Inflammatory macrophage treated with lipopolysaccharide for 4 hours (primary cell): Measurements from ENCODE around the gene GRIA1.

Source experiments
- DNase-seq: peaks from one replicate; pipeline ENCODE4 v3.0.0-alpha.2; 2020

Gene GRIA1

DNA sequence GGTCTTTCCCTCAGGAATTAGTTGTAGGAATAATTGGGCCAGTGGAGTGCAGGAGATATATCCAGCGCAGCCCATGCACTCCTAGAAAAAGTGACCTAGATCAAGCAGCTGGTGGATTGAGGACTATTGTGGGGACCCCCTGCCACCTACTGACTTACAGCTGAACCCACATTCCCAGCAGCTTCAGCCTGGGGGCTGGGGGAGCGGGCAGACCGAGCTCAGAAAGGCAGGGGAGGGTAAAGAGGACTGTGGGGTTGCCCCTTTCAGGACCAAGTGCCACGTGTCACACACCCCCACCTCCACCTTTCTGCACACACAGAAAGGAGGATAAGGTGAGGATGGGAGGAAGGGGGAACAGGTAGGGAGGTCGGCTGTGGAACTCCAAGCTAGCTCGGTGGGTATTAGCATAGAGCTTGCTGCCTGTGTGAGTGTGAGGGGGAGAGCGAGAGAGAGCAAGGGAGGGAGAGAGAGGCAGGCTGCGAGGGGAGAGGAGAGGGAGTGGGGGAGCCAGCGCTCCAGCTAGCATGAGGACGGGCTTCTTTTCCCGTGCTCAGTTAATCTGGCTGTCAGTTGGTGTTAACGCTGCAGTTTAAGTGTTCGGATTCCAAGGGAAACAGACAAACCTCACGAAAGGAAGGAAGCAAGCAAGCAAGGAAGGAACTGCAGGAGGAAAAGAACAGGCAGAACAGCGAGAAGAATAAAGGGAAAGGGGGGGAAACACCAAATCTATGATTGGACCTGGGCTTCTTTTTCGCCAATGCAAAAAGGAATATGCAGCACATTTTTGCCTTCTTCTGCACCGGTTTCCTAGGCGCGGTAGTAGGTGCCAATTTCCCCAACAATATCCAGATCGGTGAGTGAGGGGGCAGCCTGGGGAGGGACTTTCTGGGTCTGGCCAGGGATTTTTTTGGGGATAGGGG, at the start of gene GRIA1:
TSS of gene GRIA1 (plus strand) at position 553 of the 920 bp plus-strand sequence.
- no peak for DNase-seq

DNA sequence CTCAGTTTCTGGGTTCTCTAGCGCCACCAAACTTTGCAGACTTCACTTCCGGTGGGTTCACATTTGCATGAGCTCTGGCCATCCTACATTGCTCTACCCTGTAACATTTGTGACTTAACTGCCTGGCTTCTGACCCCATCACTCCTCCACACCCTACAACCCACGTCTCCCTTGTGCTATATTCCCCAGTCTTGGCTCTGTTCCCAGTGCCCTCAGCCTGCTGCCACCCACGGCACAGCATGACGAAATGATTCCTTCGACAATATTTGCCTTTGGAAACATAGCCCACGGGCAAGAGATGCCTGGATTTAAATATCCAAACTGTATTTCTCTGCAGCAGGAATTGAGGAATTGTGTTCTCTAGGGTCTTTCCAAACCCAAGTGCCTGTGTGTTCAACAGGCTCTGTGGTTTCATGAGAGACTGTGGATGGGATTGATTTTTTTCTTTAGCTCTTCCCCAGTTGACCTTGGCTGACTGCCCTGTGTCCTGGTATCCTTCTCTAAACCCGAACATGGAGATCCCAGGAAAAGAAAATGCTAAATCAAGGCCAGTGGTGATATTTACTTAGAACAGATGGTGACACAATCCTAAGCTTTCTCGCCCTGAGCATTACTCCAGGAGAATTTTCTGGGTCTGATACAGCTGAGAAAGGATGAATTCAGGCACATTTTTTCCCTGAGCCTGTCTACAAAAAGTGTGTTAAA, 44.4 kb upstream of the GRIA1 start:
- DNase-seq: no peak

DNA sequence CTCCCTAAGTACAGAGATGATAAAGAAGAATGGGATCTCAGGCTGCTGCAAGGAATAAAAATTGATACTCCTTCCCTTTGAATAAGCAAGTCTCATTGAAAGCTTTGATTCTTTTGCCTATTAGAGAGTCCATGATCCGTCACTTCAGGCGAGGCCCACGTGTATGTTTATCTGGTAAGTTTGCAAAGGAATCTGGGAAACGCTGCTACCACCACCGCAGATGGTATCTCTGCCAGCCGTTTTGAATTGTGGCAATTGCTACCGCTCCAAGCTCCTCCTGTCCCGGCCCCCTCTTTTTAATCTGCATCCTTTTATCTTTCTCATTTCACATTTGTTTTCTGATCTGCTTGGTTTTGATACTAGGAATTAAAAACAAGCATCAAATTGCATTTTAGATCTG, 42.9 kb upstream of the GRIA1 start:
- DNase-seq: no peak

DNA sequence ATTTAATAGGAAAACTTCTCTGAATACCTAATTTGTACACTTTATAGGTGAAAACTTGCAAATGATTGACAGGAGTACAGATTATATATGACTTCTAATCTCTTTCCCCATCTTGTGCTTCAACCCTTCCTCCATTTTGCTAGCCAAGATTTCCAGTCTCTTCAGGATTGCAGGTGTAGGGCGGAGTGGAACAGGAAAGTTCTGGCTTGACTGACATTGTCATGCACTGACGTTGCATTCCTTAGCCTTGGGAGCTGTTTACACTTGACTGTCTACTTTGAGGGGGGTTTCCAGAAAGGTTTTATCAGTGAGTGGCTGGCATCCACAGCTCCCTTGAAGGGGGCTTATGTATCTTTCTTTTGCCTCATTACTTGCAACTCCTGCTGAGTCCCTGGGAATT, 34.1 kb upstream of the GRIA1 start:
- no peak for DNase-seq

DNA sequence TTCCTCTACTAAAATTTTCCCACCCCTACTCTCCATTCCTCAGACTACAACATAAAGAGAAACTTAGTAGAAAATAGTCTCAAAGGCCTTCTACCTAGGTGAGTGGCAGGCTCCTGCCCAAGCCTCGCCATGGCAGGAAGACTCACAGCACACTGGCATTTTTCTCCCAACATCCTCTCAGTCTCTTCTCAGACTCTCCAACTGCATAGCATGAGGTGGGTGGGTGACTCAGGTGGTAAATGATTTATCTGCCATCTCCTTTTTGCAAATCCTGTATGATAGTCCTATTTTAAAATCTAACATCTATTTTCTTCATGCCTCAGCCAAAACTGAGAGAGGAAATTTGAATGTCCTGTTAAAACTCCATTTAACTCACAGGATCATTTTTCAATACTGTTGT, 33.5 kb upstream of the GRIA1 start:
- DNase-seq: no peak

DNA sequence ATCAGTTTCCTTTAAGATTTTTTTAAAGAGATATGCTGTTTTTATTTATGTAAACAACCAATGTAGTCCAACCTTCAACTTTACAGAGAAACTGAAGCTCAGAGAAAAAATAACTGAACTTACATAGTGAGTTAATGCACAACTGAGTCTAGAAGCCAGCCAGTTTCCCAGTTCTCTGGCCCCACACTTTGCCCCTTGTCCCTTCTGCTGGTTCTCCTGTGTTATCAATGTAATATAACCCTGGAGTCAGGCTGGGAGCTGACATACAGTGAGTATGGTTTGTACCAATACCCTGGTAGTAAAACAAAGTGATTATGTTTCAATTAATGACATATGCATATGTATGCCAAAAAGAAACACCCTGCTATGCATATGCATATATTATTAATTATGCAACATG, 32.2 kb upstream of the GRIA1 start:
- no peak for DNase-seq

DNA sequence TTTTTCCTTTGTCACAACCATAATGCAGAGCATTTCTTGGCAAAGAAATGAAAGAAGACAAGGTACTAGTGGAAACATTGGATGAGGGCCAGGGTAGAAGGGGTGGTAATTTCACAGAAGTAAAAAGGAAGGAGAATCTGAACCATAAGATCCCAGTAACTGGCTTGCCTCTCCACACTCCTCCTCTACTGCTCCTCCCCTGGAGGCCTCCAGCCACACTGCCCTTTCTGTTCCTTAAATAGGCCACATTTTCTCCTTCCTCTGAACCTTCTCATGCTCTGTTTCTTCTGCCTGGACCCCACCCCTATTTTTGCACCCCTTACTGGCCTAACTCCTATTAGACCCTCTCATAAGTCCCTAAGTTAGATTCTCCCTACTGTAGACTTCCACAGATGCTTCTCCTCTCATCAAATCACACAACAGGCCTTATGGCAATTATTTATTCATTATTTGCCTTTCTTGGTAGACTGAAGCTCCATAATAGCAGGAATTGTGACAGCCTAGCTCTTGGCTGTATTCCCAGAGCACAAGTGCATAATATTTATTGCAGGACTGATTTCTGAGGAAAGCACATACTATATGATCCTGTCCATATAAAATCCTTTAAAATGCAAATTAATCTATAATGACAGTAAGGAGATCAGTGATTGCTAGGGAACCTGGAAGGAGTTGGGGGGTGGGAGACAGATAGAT, 31.3 kb upstream of the GRIA1 start:
- DNase-seq: no peak

DNA sequence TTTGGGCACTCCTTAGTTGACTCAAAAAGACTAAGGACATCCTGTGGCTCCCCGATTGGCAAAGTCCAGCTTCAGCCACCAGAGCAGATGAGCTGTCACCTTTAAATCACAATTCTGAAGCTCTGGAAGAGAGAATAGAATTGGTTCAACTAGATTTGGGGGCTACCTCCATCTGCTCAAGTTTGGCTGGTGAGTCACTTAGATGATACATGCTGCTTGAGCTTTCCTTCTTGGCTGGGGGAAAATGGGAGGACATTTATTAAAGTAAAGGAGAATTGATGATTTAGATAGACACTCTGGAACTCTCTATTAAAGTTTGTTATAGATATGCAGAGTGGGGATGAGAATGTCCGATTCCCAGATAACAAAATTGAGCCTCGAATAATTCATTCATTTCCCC, 30.0 kb upstream of the GRIA1 start:
- DNase-seq: no peak

DNA sequence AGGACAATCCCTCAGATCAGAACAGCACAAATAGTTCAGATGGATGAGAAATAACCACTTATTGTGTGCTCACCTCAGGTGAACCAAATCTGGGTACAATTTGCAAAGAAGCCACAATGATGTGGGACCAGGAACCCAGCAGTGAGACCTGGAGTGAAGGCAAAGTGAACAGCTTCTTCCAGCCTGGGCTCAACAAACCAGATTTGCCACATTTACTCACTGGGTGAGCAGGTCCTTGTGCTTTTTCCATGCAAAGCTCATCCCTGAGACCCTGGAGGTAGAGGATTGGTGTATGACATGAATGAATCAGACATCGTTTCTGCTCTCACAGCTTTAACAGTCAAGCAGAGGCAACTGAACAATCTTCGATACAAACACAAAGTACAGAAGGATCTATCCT, 29.1 kb upstream of the GRIA1 start:
- no peak for DNase-seq

DNA sequence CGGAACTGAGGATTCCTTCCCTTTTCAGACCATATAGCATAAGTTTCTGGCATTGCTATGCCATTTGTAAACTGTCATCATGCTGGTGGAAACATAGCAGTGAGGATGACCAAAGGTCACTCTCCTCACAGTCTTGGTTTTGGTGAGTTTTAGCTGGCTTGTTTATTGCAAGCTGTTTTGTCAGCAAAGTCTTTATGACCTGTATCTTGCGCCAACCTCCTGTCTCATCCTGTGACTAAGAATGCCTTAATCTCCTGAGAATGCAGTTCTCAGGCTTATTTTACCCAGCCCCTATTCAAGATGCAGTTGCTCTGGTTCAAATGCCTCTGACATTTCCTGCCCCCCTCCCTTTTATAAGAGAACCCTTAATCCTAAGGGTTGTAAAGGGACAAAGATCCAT, 26.7 kb upstream of the GRIA1 start:
- DNase-seq: no peak

DNA sequence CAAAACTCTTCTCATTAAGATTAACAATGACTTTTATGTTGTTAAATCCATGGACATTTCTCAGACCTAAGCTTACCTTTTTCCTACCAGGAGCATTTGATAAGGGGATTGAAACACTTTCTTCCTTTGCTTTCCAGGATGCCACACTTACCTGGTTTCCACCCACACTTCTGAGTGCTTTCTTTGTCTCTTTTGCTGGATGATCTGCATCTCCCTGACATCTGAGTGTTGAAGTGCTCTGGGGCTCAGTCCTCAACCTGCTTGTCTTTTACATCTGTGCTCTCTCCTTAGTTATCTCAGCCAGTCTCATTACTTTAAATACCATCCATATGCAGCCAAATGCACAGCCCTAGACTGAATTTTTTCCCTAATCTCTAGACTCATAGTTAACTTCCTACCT, 22.9 kb upstream of the GRIA1 start:
- DNase-seq: no peak

DNA sequence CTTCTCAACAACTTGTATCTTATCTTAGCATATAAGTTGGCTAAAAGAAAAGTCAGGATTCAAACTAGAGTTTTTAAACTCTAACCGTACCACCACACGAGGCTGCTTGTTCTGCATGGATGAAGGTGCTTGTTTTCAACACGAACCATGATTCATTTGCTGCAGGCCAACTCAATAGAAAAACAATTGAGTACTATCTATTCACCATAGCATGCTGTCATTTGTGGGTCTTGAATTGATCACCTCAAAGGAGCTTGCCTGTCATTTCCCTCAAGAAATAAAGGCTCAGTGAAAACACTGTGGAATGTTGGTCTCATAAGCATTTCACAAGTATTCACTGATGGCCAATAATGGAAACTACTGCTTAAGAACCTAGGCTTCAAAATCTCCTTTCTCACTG, 21.0 kb upstream of the GRIA1 start:
- DNase-seq: no peak

DNA sequence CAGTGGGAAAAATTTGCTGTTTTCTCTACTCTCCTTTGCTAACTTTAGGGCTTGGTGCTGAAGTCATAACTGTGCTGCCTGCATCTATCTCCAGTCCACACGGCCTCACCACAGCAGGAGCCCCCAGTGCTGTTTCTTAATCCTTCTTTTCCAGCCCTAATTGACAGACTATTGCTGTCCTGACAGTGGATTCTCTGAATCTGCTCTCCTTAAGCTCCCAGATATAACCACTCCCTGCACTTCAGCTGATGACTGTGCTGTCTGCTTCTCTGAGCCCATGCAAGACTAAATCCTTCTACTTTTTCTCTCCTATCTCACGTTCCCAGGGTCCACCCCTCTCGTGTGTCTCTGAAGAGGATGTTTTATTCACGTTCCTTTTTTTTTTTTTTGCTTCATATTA, 19.7 kb upstream of the GRIA1 start:
- DNase-seq: no peak

DNA sequence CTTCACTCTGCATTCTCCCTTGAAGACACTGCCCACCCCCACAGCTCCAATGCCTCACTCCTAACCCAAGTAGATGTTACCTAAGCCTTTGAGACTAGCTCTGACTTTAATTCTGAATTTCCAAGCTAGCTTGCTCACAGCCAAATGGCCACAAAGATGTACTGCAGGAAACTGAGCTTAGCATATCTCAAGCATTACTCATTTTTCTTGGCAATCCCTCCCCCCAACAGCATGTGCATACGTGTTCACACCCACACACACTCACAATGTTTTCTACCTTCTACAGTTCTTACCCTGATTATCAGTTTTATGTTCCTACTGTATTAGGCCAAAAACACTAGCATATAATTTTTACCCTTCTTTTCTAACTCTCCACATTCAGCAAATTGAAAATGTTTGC, 13.7 kb upstream of the GRIA1 start:
- DNase-seq: no peak

DNA sequence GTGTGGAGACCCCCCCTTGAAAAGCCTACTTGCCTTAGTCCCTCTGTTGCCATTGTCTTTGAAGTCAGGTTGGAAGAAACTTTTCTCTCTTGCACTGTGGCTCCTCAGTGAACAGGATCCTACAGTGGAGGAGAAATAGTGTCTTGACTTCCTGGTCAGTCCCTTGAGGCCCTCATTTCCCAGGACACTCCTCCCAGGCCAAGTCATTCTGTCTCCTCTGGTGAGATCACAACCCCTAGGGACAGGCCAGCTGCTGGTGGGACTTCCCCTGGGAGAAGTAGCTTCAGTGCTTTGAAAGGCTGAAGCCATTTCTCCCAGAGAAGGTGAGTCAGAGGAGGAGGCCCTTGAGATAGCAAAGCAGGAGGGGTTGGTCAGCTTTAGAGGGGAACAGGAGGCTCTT, 10.1 kb upstream of the GRIA1 start:
- no peak for DNase-seq

DNA sequence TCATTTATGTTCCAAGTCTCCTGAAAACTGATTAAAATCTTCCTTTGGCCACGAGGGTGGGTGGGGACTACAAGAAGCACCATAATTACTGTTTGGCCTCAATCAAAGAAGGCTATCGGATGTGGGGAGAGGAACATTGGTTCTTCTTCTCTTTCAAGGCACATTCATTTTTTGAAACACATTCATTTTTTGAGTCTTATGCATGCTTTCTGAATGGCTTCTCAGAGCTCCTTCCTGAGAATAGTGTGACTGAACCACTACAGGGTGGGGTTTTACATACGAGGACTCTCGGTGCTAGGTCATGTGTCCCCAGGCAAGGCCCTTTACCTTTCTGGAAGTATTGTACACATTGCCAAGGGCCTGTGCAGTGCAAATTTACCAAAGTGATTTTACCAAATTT, 7.0 kb upstream of the GRIA1 start:
- DNase-seq: no peak

DNA sequence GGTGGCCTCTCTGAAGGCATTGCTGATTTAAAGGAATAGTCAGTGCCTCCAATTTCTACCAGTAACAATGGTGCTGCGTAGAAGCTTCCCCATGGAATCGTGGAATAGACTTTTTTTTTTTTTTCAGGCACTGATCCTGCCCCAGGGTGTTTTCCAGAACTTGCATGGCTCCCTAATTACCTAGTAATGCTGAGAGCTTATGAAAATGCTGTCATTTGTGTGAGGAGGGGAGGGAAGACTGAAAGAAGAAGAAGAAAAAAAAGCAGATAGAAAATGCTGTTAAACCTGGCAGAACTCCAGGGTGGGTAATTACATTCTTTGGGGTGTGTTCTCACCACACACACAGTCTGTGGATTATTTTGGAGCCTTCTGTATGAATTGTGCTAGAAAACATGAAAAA, 4.8 kb upstream of the GRIA1 start:
- DNase-seq: no peak

DNA sequence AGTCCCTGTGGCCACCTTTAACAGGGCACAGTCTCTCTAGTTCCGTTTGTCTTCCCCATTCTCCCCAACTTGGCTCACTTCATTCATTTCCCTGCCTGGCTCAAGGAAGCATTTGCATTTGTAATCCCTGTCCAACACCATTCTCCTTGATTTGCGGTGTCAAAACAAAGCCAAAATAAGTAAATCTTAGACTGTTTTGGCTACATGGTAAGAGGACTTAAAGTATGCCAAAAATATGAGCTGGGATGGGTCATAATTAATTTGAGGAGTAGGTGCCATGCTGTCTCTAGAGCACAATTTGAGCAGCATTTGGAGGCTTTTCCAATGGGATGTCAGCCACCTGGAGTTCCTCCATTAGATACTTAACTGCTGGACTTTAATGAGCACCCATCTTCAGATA, 3.7 kb upstream of the GRIA1 start:
- DNase-seq: no peak

DNA sequence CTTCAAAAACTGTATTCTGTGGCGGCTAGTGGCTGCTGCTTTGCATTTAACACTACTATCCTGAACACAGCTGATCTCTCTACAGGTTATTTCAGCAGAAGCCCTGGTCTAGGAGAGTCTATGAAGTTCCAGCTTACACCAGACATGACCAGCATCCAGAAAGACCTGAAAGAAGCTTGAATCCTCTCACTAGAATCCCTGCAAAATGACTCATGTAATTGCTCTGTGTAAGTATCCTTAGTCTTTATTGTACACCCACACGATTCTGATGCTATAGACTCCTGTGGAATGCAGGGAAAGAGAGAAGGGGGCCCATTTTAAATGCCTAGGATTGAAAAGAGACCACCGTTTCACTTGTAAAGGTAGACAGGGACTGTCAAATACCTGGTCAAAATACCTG, 859 bp upstream of the GRIA1 start:
- no peak for DNase-seq

DNA sequence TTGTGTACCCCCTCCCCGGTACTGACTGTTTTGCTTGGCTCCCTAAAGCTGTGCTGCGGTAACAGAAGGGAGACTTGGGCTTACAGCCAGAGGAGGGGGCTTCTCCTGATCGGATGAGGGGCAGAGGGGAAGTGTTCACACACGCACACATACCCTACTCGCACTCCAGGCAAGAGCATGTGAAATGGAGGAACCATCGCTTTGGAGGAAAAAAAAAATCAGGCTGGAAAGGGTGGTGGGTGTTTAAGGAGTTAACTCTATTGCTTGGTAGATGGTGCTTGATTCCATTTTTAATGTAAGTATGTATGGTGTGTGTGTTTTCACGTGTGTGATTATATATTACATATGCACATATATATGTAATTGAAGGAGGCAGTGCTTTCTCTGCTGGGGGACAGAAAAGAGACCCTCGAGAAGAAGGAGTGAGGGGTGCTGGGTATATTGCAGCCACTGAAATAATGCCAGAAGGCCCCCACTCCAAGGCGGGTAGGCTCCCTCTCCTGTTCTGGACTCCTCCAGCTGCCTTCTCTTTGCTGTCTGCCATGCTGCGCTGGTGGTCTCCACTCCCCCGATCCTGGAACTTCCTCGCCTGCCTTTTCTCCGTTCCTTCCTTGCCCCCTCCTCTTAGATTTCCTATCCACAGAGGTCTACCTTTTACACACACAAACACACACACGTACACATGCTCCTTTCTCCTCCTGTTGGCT, 721 bp downstream of the GRIA1 start:
- no peak for DNase-seq

DNA sequence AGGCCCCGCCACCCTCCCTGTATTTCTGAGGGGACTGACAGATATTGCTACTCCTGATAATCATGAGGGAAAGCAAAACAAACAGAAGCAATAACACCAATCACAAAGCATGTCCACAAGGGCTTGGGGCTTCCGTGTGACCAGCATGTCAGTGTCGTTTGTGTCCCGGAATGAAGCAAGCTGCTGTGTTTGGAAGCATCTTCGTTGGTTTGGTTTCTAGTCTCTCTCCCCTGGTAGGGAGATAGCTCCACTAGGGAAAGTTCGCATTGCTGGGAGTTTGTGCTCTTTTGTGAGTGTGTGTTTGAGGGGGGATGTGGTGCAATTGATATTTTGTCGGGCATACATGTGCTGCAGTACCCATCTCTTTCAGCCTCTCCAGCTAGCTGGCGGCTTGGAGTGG, 1.4 kb downstream of the GRIA1 start:
- DNase-seq: no peak

DNA sequence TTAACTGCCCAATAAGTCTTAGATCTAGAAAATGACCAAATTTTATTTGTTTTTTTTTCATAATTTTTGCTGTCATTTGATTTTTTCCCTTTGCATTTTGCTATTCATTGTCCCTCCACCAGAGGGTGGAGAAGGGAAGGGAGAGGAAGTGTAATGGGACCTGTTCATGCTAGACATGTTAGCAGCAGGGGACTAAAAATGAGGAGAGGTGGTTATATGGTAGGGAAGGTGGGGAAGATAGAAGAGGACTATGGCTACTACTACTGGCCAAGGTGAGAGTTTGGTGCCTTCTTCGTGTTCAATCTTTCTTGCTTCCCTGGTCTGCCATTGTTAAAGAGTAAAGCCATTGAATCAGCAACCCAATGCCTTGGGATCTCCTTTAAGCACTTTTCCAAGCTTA, 6.4 kb downstream of the GRIA1 start:
- DNase-seq: no peak

DNA sequence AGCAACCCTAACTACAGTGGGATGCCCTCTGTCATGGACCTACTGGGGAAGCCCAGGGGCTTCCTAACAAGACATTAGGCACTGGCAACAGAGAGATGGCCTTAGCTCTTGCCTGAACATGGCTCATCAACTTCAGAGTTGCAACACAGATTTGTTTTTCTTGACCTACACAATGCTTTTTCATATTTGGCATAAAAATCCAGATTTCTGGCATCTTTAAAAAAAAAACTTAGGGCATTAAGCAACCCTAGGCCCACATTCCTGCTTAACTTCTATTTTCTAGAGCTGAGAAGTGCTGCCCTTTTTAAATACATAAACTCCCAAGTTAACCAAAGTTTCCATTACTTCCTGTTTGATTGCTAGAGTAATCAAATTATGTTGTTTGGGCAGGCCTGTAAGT, 8.0 kb downstream of the GRIA1 start:
- no peak for DNase-seq
